Liver (tissue), 9 donors: ENCODE measurements around the gene FAM131C. TPM values are rescaled to one million over a fixed set of nuclear protein-coding genes. Genes with fewer than 3 reads are reported as not detected.

ENCODE experiments used
- DNase-seq: peaks from one replicate; pipeline ENCODE4 v3.0.0-alpha.2; 2017; ENCODE audit warnings: low spot score
- H3K27ac ChIP-seq, 2 donors: one replicate each; pipeline ENCODE4 v1.7.0; 2013; ENCODE audit warnings: inconsistent platforms in 2 of 2, low read length in 2 of 2, control low read depth in 1 of 2, low read depth in 1 of 2, mild to moderate bottlenecking in 1 of 2
- H3K27me3 ChIP-seq, 4 donors: one replicate each; pipeline versions ENCODE4 v1.6.1 to v1.7.0; 2013; ENCODE audit warnings: low read length in 3 of 4, inconsistent platforms in 1 of 4, mild to moderate bottlenecking in 1 of 4, moderate library complexity in 1 of 4; ENCODE audit not compliant: control insufficient read depth in 4 of 4, insufficient read depth in 4 of 4
- H3K36me3 ChIP-seq, 4 donors: one replicate each; pipeline versions ENCODE4 v1.6.1 to v1.7.0; 2013; ENCODE audit warnings: low read length in 3 of 4, mild to moderate bottlenecking in 3 of 4, low read depth in 1 of 4, moderate library complexity in 1 of 4; ENCODE audit not compliant: control insufficient read depth in 4 of 4, insufficient read depth in 3 of 4
- H3K4me1 ChIP-seq, 4 donors: one replicate each; pipeline versions ENCODE4 v1.6.1 to v1.7.0; 2013; ENCODE audit warnings: low read length in 3 of 4, mild to moderate bottlenecking in 3 of 4, moderate library complexity in 1 of 4; ENCODE audit not compliant: control insufficient read depth in 4 of 4, insufficient read depth in 4 of 4
- H3K4me3 ChIP-seq, 3 donors: one replicate each; pipeline versions ENCODE4 v1.6.1 to v1.7.0; 2013; ENCODE audit warnings: low read length in 3 of 3, control low read depth in 1 of 3, low read depth in 1 of 3, mild to moderate bottlenecking in 1 of 3
- H3K9ac ChIP-seq, 2 donors: one replicate each; pipeline ENCODE4 v1.7.0; 2013; ENCODE audit warnings: low read length in 2 of 2, mild to moderate bottlenecking in 2 of 2, moderate library complexity in 2 of 2, control low read depth in 1 of 2, low read depth in 1 of 2
- H3K9me3 ChIP-seq, 4 donors: one replicate each; pipeline versions ENCODE4 v1.6.1 to v1.7.0; 2013; ENCODE audit warnings: low read length in 3 of 4; ENCODE audit not compliant: control insufficient read depth in 4 of 4
- FOXA1 ChIP-seq: IDR thresholded peaks from 2 replicates; pipeline ENCODE4 v1.6.1; 2016; ENCODE audit warnings: antibody characterized with exemption
- FOXA2 ChIP-seq: IDR thresholded peaks from 2 replicates; pipeline ENCODE4 v1.6.1; 2016; ENCODE audit warnings: antibody characterized with exemption
- GABPA ChIP-seq, 2 donors: IDR thresholded peaks in 1 of 2; conservative IDR thresholded peaks in 1 of 2; 2 replicates each; pipeline ENCODE4 v1.6.1; 2016; ENCODE audit warnings: antibody characterized with exemption in 2 of 2, mild to moderate bottlenecking in 1 of 2, moderate library complexity in 1 of 2
- HNF4A ChIP-seq, 2 donors: conservative IDR thresholded peaks; 2 replicates each; pipeline ENCODE4 v1.6.1; 2016; ENCODE audit warnings: antibody characterized with exemption in 2 of 2, mild to moderate bottlenecking in 2 of 2
- HNF4G ChIP-seq: IDR thresholded peaks from 2 replicates; pipeline ENCODE4 v1.6.1; 2016; ENCODE audit warnings: antibody characterized with exemption
- JUND ChIP-seq, 2 donors: IDR thresholded peaks; 2 replicates each; pipeline ENCODE4 v1.6.1; 2016; ENCODE audit warnings: antibody characterized with exemption in 2 of 2
- NR2F2 ChIP-seq: IDR thresholded peaks from 2 replicates; pipeline ENCODE4 v1.6.1; 2016; ENCODE audit warnings: antibody characterized with exemption
- RAD21 ChIP-seq, 2 donors: IDR thresholded peaks; 2 replicates each; pipeline ENCODE4 v1.6.1; 2016; ENCODE audit warnings: antibody characterized with exemption in 2 of 2, mild to moderate bottlenecking in 2 of 2
- RXRA ChIP-seq, 2 donors: IDR thresholded peaks; 2 replicates each; pipeline ENCODE4 v1.6.1; 2017 to 2018; ENCODE audit warnings: antibody characterized with exemption in 2 of 2, mild to moderate bottlenecking in 1 of 2
- SP1 ChIP-seq: IDR thresholded peaks from 2 replicates; pipeline ENCODE4 v1.6.1; 2018; ENCODE audit warnings: antibody characterized with exemption, mild to moderate bottlenecking
- TAF1 ChIP-seq: conservative IDR thresholded peaks from 2 replicates; pipeline ENCODE4 v1.6.1; 2016; ENCODE audit warnings: antibody characterized with exemption, mild to moderate bottlenecking
- WGBS: extraction: QIAGEN DNeasy Blood & Tissue Kit; methylation state at CpG from one replicate; pipeline ENCODE4 v1.1.7; 2013; 5-methylcytosine and 5-hydroxymethylcytosine counted together
- polyA plus RNA-seq, 2 donors: library from polyadenylated mRNA; stranded (reverse) in 1 of 2; unstranded in 1 of 2; fragments of 200-250 nt in 1 of 2; fragments of >200 nt in 1 of 2; fragmentation: Nextera tagmentation in 1 of 2; extraction: Ambion mirVana in 1 of 2; gene quantifications; one replicate each; pipeline versions ENCODE4 v1.2.1 to v1.2.3, GENCODE V29; 2013 to 2015
- total RNA-seq, 2 donors: library from RNA; depleted of rRNA; stranded (reverse); fragments of >200 nt; gene quantifications; one replicate each; pipeline ENCODE4 v1.2.3, GENCODE V29; 2014
- TF ChIP-seq, protein P1 (sequence below): IDR thresholded peaks from 2 replicates; pipeline ENCODE4 v1.6.1; 2016; ENCODE audit warnings: antibody characterized with exemption, mild to moderate bottlenecking
- TF ChIP-seq, protein P2 (sequence below): IDR thresholded peaks from 2 replicates; pipeline ENCODE4 v1.6.1; 2016; ENCODE audit warnings: antibody characterized with exemption
- TF ChIP-seq, protein P3 (sequence below): fragments of 150-350 bp; IDR thresholded peaks from 2 replicates; pipeline ENCODE4 v1.5.1; 2017; ENCODE audit warnings: improper control_type of control experiment, low read depth, low read length; ENCODE audit not compliant: missing input control
- donor health status: healthy.
- donor health status: healthy.
- donor health status: healthy.
- donor health status: healthy.
- donor health status: healthy.

FAM131C gene
- total and polyA plus RNA-seq, 4 donors: 0.05 to 0.92 TPM; not detected in 2

DNA sequence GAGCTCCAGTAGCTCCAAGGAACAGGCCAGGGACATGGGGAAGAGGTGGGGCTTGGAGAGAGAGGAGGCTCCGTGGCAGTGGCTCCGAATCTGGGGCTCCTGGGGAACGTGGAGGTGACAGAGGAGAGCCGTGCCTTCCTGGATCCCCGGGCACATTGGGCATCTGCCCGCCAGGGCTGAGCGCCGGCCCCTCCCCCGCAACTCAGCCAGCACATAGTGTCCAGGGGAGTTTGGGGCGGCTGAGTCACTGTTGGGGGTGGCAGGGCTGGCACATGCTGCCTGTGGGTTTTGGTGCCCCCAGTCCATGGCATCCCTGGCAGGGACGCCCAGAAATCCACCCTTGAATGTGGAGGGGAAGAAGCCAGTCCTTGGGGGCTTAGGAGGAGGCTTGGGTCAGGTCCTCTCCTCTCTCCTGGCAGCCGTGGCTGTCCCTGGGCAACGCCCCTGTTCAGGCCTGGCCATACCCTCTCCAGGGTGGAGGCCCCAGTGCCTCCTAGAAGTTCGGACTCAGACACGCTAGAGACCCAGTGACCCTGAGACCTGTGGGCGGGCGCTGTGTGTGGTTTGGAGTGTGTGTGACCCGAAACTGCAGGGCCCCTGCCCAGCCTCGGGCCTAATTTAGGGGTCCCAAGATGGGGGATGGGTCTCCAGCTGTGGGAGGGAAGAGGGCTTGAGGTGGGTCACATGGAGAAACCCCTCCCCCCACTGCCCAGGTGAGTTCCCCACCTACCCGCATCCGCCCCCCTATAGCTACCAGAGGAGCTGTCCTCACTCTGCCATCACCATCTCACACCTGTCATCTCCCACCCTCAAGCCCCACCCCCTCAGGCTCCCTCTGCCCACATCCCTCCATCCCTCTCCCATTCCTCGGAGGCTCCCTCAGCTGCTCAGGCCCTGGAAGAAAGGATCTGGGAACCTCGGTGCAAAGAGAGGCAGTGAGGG lies 57.2 kb downstream of the FAM131C start:
- Histone ChIP-seq H3K9me3 (no peaks in the 10 kb centered on the region), H3K4me3 (no peak overlapping the region), H3K36me3 (no peaks in the 10 kb centered on the region), H3K27me3 (no peaks in the 10 kb centered on the region), H3K27ac (no peak overlapping the region), H3K4me1 (peaks cover 7 to 15% (median 8%) of the 10 kb centered on the region in 4 donors), H3K9ac (no peak overlapping the region)
- WGBS: 83% methylated on average over 23 of the region's 23 CpGs
- TF ChIP-seq NR2F2 (no peak), HNF4G (no peak)
- DNase-seq: no peak

DNA sequence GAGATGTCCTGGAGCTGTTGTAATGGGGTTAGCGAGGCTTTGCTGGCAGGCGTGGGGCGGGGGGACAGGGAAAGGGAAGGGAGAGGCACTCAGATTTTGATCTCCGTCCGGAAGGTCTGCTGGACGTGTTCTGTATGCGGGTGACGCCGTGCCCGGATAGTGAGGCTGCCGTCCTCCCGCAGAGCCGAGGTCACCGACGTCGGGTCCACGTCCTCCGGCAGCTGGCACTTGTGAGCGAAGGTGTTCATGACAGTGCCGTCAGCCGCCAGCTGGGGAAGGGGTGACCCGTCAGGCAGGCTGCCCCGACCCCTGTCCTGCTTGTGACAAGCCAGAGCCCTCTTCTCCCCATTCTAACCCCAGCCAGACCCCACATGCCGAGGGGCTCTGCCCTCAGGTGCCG lies 58.0 kb downstream of the FAM131C start:
- H3K4me1 ChIP-seq: peaks cover 7 to 15% (median 8%) of the 10 kb centered on the region in 4 donors
- no peak overlapping the region for H3K9ac ChIP-seq
- H3K27ac ChIP-seq: no peak overlapping the region
- 96% methylated on average over 25 of the region's 25 CpGs for WGBS
- no peak overlapping the region for H3K4me3 ChIP-seq
- TF ChIP-seq SP1: no peak
- no peak for TF ChIP-seq RAD21 (IDR thresholded peaks at IDR 0.05)
- TF ChIP-seq, protein P1, sequence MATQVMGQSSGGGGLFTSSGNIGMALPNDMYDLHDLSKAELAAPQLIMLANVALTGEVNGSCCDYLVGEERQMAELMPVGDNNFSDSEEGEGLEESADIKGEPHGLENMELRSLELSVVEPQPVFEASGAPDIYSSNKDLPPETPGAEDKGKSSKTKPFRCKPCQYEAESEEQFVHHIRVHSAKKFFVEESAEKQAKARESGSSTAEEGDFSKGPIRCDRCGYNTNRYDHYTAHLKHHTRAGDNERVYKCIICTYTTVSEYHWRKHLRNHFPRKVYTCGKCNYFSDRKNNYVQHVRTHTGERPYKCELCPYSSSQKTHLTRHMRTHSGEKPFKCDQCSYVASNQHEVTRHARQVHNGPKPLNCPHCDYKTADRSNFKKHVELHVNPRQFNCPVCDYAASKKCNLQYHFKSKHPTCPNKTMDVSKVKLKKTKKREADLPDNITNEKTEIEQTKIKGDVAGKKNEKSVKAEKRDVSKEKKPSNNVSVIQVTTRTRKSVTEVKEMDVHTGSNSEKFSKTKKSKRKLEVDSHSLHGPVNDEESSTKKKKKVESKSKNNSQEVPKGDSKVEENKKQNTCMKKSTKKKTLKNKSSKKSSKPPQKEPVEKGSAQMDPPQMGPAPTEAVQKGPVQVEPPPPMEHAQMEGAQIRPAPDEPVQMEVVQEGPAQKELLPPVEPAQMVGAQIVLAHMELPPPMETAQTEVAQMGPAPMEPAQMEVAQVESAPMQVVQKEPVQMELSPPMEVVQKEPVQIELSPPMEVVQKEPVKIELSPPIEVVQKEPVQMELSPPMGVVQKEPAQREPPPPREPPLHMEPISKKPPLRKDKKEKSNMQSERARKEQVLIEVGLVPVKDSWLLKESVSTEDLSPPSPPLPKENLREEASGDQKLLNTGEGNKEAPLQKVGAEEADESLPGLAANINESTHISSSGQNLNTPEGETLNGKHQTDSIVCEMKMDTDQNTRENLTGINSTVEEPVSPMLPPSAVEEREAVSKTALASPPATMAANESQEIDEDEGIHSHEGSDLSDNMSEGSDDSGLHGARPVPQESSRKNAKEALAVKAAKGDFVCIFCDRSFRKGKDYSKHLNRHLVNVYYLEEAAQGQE: no peak
- no peak for TF ChIP-seq TAF1
- TF ChIP-seq RXRA (IDR thresholded peaks at IDR 0.05): no peak
- TF ChIP-seq GABPA (IDR thresholded peaks at IDR 0.05 in 1 of 2, conservative IDR thresholded peaks at IDR 0.05 in 1 of 2): no peak
- TF ChIP-seq JUND (IDR thresholded peaks at IDR 0.05): no peak
- TF ChIP-seq HNF4A (conservative IDR thresholded peaks at IDR 0.05): no peak
- TF ChIP-seq, protein P2, sequence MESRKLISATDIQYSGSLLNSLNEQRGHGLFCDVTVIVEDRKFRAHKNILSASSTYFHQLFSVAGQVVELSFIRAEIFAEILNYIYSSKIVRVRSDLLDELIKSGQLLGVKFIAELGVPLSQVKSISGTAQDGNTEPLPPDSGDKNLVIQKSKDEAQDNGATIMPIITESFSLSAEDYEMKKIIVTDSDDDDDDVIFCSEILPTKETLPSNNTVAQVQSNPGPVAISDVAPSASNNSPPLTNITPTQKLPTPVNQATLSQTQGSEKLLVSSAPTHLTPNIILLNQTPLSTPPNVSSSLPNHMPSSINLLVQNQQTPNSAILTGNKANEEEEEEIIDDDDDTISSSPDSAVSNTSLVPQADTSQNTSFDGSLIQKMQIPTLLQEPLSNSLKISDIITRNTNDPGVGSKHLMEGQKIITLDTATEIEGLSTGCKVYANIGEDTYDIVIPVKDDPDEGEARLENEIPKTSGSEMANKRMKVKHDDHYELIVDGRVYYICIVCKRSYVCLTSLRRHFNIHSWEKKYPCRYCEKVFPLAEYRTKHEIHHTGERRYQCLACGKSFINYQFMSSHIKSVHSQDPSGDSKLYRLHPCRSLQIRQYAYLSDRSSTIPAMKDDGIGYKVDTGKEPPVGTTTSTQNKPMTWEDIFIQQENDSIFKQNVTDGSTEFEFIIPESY: no peak
- TF ChIP-seq HNF4G: no peak
- TF ChIP-seq NR2F2: no peak
- TF ChIP-seq, protein P3, sequence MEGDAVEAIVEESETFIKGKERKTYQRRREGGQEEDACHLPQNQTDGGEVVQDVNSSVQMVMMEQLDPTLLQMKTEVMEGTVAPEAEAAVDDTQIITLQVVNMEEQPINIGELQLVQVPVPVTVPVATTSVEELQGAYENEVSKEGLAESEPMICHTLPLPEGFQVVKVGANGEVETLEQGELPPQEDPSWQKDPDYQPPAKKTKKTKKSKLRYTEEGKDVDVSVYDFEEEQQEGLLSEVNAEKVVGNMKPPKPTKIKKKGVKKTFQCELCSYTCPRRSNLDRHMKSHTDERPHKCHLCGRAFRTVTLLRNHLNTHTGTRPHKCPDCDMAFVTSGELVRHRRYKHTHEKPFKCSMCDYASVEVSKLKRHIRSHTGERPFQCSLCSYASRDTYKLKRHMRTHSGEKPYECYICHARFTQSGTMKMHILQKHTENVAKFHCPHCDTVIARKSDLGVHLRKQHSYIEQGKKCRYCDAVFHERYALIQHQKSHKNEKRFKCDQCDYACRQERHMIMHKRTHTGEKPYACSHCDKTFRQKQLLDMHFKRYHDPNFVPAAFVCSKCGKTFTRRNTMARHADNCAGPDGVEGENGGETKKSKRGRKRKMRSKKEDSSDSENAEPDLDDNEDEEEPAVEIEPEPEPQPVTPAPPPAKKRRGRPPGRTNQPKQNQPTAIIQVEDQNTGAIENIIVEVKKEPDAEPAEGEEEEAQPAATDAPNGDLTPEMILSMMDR: no peak
- no peak for TF ChIP-seq FOXA2
- no peak for TF ChIP-seq FOXA1
- no peak for DNase-seq
- no peaks in the 10 kb centered on the region for H3K9me3 ChIP-seq
- no peaks in the 10 kb centered on the region for H3K27me3 ChIP-seq
- H3K36me3 ChIP-seq: no peaks in the 10 kb centered on the region
